OCI-LY1 (cell line): ENCODE results near the gene ADCY1.

Experiments used
- H2AFZ ChIP-seq: fragments of 200-600 bp; sonication (generic), shearing (Covaris generic); 2 replicates; pipeline ENCODE4 v1.6.0; 2014; ENCODE audit warnings: antibody characterized with exemption, mild to moderate bottlenecking, low read length
- H3F3A ChIP-seq: fragments of 200-600 bp; sonication (generic), shearing (Covaris generic); 2 replicates; pipeline ENCODE4 v1.6.0; 2014; ENCODE audit warnings: mild to moderate bottlenecking, antibody characterized with exemption, low read length, moderate library complexity; ENCODE audit not compliant: insufficient read depth
- H3K27ac ChIP-seq: fragments of 200-600 bp; sonication (generic); 2 replicates; pipeline ENCODE4 v1.5.1; 2014; ENCODE audit warnings: low read length, mixed run types, mild to moderate bottlenecking, low read depth; ENCODE audit not compliant: poor library complexity, severe bottlenecking
- H3K27me3 ChIP-seq: fragments of 200-600 bp; sonication (generic); 2 replicates; pipeline ENCODE4 v1.6.0; 2014; ENCODE audit warnings: antibody characterized with exemption, mild to moderate bottlenecking, low read length, moderate library complexity; ENCODE audit not compliant: insufficient read depth
- H3K36me3 ChIP-seq: fragments of 200-600 bp; sonication (generic); 2 replicates; pipeline ENCODE4 v1.6.1; 2014; ENCODE audit warnings: mild to moderate bottlenecking, antibody characterized with exemption, low read length, moderate library complexity, mixed read lengths; ENCODE audit not compliant: insufficient read depth
- H3K4me1 ChIP-seq: fragments of 200-600 bp; sonication (generic); 2 replicates; pipeline ENCODE4 v1.5.1; 2014; ENCODE audit warnings: mild to moderate bottlenecking, low read length, moderate library complexity; ENCODE audit not compliant: insufficient read depth, severe bottlenecking
- H3K4me2 ChIP-seq: fragments of 200-600 bp; sonication (generic), shearing (Covaris generic); 2 replicates; pipeline ENCODE4 v1.6.1; 2014; ENCODE audit warnings: low read length
- H3K4me3 ChIP-seq: fragments of 200-600 bp; sonication (generic); 2 replicates; pipeline ENCODE4 v1.5.1; 2014; ENCODE audit warnings: low read length, low read depth, mild to moderate bottlenecking, mixed read lengths; ENCODE audit not compliant: poor library complexity, severe bottlenecking
- H3K79me2 ChIP-seq: fragments of 200-600 bp; shearing (Covaris generic); 2 replicates; pipeline ENCODE4 v1.6.1; 2016; ENCODE audit warnings: mixed run types, low read length, mixed read lengths; ENCODE audit not compliant: insufficient read depth
- H3K9ac ChIP-seq: fragments of 200-600 bp; sonication (generic), shearing (Covaris generic); 2 replicates; pipeline ENCODE4 v1.6.1; 2014; ENCODE audit warnings: mild to moderate bottlenecking, low read length, mixed read lengths
- H3K9me2 ChIP-seq: fragments of 200-600 bp; sonication (generic), shearing (Covaris generic); 2 replicates; pipeline ENCODE4 v1.6.1; 2014; ENCODE audit warnings: low read depth, mild to moderate bottlenecking, low read length, mixed read lengths
- H3K9me3 ChIP-seq: fragments of 200-600 bp; shearing (Covaris generic); 2 replicates; pipeline ENCODE4 v1.6.1; 2014; ENCODE audit warnings: low read length, mixed read lengths
- H4K20me1 ChIP-seq: fragments of 200-600 bp; sonication (generic), shearing (Covaris generic); 2 replicates; pipeline ENCODE4 v1.6.0; 2016; ENCODE audit warnings: mild to moderate bottlenecking, low read length; ENCODE audit not compliant: insufficient read depth
- CTCF ChIP-seq: fragments of 200-600 bp; sonication (generic), shearing (Covaris generic); IDR thresholded peaks from 2 replicates; pipeline ENCODE4 v1.5.1; 2017; ENCODE audit warnings: mild to moderate bottlenecking, antibody characterized with exemption, low read length, moderate library complexity, mixed read lengths
- EZH2 ChIP-seq: fragments of 200-600 bp; sonication (generic), shearing (Covaris generic); IDR thresholded peaks from 2 replicates; pipeline ENCODE4 v1.8.0; 2017; ENCODE audit warnings: borderline replicate concordance, mixed run types, mild to moderate bottlenecking, antibody characterized with exemption, low read length, moderate library complexity, mixed read lengths

ADCY1 gene

GRCh38 chr7:45568536-45569289, 5.5 kb upstream of the ADCY1 start:
- Histone ChIP-seq H3K36me3 (no peaks in the 10 kb centered on the region), H3K27me3 (no peaks in the 10 kb centered on the region)

GRCh38 chr7:45569290-45569685, 4.9 kb upstream of the ADCY1 start:
- Histone ChIP-seq H3K79me2 (no peaks in the 10 kb centered on the region), H3K4me3 (no peak overlapping the region), H3K9me2 (no peaks in the 10 kb centered on the region), H3K36me3 (no peaks in the 10 kb centered on the region), H3K9ac (no peak overlapping the region), H4K20me1 (no peaks in the 10 kb centered on the region), H3F3A (no peaks in the 10 kb centered on the region), H3K4me2 (no peak overlapping the region), H3K27me3 (no peaks in the 10 kb centered on the region), H3K9me3 (no peaks in the 10 kb centered on the region), H2AFZ (no peak overlapping the region), H3K27ac (no peak overlapping the region), H3K4me1 (no peaks in the 10 kb centered on the region)
- TF ChIP-seq EZH2 (no peak), CTCF (no peak)

More at GRCh38 chr7:45568536-45569289, 5.5 kb upstream of the ADCY1 start:
- Histone ChIP-seq H3K27ac (no peak overlapping the region), H3F3A (no peaks in the 10 kb centered on the region), H4K20me1 (no peaks in the 10 kb centered on the region), H3K9me2 (no peaks in the 10 kb centered on the region), H3K9me3 (no peaks in the 10 kb centered on the region), H3K4me3 (no peak overlapping the region), H3K4me2 (no peak overlapping the region), H3K4me1 (no peaks in the 10 kb centered on the region), H3K79me2 (no peaks in the 10 kb centered on the region), H3K9ac (no peak overlapping the region), H2AFZ (no peak overlapping the region)
- TF ChIP-seq EZH2: no peak
- no peak for TF ChIP-seq CTCF

- H3K27ac ChIP-seq: no peak overlapping the region
- no peak overlapping the region for H3K9ac ChIP-seq
- H4K20me1 ChIP-seq: no peaks in the 10 kb centered on the region
- no peak overlapping the region for H3K4me3 ChIP-seq
- H3F3A ChIP-seq: no peaks in the 10 kb centered on the region
- no peaks in the 10 kb centered on the region for H3K36me3 ChIP-seq
- H3K27me3 ChIP-seq: no peaks in the 10 kb centered on the region
- H3K9me2 ChIP-seq: no peaks in the 10 kb centered on the region
- H3K79me2 ChIP-seq: no peaks in the 10 kb centered on the region
- no peaks in the 10 kb centered on the region for H3K4me1 ChIP-seq
- H2AFZ ChIP-seq: no peak overlapping the region
- H3K9me3 ChIP-seq: no peaks in the 10 kb centered on the region
- H3K4me2 ChIP-seq: no peak overlapping the region
- TF ChIP-seq EZH2: no peak
- TF ChIP-seq CTCF: no peak
These were observed 3.4 kb upstream of the ADCY1 start for GRCh38 chr7:45570797-45571196.
